GM21423 (cell line): Measurements from ENCODE around the gene TPD52L2.

Source experiments
- ATAC-seq: cut with Tn5 transposase; IDR thresholded peaks from one replicate; pipeline ENCODE4 v1.9.1; 2021; ENCODE audit warnings: mild to moderate bottlenecking, moderate library complexity; ENCODE audit not compliant: unreplicated experiment

TPD52L2 gene

DNA sequence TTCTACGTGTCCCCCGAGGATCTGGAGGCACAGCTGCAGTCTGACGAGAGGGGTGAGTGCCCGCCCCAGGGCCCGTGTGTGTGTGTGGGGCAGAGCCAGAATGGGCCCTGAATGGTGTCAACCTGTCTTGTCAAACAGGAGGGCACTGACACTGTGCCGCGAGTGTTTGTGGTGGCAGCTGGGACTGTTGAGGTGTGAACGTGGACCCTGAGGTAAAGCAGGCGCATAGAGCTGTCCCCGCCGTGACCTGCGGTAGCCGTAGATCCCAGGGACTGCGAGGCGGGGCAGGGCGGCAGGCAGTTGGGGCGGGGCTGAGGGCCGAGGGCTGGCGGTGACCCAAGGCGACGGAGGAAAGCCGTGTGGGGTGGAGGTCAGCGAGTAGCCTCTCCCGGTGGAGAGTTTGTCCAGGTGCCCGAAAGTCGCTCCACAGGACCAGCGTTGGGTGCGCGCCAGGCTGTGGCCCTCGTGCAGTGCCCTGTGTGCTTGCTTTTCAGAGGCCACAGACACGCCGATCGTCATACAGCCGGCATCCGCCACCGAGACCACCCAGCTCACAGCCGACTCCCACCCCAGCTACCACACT lies 66.0 kb downstream of the TPD52L2 start:
- no peak for ATAC-seq

DNA sequence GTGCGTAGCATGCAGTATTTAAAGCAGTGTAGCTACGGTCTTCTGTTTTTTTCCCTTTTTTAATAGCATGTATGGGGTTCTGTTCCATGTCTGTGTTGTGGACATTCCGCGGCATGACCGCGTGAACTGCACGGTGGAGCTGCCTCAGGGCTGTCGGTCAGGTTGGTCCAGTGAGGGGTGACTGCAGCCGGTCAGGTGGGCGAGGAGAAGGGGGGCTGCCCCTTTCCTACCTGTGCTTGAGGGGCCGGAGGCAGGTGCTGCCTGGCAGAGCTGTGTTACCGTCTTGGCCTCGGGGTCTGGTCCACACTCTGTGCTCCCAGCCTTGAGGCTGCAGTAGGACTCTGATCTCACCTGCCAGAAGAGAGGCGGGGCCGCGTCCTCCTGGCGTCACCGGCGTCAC lies 66.7 kb downstream of the TPD52L2 start:
- no peak for ATAC-seq

DNA sequence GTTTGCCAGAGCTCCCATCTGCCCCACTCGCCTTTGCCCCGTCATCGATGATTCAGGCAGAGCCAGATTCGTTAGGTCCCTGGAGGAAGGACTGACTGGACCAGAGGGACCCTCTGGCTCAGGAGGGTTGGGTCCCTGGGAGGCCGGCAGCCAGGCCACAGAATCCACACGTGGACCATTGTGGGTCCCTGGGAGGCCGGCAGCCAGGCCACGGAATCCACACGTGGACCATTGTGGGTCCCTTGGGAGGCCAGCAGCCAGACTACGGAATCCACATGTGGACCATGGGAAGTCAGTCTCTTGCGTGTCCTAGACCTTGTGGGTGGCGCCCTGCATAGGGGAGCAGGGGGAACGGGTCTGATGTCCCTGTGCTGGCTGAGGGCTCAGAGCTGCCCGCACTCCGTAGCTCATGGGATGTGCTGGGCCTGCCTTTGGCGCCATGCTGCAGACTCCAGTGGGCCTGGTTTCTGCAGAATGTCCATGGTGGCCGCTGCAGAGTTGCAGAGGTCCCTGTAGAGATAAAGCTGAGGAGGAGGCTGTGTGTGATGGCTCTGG lies 67.6 kb downstream of the TPD52L2 start:
- no peak for ATAC-seq

DNA sequence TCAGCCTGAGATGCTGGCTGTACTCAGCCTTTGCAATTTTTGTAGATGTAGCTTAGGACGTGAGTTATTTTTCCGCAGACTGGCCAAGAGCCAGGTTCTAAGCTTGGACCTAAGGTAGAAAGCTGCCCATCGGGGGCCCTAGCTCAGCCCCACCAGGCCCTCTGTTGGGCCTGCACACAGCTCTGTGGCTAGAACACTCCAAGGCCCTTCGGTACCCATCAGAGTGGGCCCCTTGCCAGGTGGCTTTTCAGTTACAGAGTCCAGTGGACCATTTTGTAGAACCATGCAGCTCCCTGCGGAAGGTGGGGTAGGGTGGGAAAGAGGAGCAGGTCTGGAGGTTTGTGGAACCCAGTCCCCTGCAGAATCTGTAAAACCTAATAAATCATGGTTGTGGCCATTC lies 68.6 kb downstream of the TPD52L2 start:
- no peak for ATAC-seq

DNA sequence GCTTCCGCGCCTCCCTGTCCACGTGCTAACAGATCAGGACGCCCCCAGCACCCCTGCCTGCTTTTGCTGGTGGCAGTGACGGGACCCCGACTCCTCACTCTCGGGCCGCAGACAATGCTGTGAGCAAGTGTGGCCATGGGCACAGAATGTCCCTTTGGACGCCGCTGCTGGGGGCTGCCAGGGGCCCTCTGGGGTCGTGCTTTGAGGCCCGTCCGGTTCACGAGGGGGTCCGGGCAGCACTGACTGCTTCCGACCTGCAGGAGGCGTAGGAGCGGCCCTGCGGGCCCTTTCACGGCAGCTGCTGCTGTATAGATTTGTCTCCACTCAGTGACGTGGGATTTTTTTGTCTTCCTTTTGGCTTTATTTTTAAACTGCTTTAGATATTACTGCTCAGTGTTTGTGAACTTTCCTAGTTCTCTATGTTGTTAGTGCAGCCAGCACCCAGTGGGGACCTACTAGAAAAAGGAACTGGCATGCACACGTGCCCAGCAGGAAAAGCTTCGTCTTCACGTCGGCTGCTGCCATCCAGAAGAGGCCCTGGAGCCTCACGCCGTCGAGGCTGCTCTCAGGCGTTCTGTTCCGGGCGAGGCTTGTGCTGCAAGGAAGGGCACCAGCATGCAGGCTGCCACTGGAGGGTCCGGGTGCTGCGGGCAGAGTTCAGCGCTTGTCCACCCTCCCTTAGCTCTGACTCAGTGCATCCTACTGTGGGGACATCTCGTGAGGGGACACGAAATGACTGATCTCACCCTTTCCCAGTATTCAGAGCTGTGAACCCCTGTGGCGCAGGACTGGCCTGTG lies 69.4 kb downstream of the TPD52L2 start:
- ATAC-seq = no peak

DNA sequence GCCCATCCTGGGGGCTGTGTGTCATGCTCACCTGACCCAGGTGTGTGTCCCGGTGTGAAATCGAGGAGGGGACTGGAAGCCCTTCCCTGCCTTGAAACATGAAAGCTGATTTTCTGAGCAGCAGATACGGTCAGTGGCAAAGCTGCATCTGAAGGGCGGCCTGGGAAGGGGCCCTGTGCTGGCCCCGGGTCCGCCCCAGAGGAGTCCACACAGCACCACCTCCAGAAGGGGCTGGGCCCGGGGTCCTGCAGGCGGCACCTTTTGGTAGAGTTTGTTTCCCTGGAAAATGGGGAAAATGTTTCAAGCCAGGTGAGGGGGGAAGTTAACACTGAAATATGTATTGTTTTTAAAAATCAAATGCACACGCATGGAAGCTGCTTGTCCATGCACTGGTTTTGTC lies 70.4 kb downstream of the TPD52L2 start:
- ATAC-seq = no peak

DNA sequence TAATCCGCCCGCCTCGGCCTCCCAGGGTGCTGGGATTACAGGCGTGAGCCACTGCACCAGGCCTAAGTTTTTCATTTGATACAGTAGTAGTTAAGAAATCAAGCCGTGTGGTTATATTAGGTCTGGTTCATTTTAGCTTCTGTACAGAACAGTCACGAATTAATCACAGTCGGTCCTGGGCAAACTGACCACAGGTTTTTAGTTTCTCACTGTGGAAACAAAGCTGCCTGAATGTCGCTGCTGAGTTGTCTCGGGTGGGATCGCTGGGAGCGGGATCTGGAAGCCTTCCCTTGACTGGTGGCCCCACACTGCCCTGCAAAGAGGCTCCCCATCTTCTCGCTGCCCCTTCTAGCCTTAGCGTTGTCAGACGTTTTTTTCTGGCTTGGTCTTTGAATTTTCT lies 72.5 kb downstream of the TPD52L2 start:
- ATAC-seq = no peak

DNA sequence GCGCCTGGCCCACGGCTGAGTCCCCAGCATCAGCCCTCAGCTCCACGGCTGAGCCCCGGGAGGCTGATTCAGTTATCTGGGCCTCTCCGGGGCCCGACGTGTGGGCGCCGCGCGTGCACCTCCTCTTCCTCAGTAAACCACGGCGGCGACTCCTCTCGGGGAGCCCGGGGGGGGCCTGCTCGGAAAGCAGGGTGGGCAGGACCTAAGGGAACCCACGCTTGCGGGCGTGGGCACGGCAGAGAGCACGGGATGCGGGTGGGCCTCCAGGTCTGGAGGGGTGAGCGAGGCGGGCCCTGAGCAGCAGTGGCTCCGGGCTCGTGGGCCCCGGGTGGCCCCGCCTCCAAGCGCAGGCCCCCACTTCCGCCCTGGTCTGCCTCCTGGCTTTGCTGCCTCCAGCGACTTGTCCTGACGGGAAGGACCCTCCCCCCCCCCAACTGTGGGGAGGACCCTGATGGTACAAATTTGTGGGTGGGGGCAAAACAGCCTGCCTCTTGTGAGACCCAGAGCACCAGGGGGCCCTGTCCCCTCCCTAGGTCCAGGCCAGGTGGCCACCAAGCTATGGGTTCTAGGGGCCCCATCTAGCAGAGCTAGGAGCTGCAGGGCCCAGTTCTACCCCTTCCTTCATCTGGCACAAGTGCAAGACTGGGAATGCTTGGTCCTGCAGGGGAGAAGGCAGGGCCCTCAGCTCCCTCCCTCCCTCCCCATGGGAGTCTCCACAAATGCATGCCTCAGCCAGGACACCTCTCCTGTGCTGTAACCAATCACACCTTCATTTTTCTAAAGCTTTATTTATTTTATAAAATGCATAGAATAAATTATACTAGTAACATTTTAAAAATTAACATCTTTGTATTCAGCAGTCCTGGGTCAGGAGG lies 74.2 kb downstream of the TPD52L2 start:
- no peak for ATAC-seq

DNA sequence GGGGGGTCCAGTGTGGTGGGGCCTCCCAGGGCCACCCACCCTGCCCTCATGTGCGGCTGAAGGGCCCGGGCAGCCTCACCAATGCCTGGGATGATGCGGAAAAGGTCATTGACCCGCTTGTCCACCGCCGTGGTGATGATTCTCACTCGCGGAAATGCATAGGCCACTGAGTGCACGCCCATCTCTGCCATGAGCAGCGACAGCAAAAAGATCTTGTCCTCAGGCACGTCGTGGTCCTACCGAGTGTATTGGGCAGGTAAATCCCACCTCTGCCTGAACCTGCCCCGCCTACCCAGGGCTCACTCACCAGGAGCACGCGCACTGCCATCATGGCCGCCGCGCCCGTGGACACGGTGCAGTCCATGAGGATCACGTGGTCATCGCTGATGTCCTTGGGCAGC lies 75.0 kb downstream of the TPD52L2 start:
- ATAC-seq = no peak

DNA sequence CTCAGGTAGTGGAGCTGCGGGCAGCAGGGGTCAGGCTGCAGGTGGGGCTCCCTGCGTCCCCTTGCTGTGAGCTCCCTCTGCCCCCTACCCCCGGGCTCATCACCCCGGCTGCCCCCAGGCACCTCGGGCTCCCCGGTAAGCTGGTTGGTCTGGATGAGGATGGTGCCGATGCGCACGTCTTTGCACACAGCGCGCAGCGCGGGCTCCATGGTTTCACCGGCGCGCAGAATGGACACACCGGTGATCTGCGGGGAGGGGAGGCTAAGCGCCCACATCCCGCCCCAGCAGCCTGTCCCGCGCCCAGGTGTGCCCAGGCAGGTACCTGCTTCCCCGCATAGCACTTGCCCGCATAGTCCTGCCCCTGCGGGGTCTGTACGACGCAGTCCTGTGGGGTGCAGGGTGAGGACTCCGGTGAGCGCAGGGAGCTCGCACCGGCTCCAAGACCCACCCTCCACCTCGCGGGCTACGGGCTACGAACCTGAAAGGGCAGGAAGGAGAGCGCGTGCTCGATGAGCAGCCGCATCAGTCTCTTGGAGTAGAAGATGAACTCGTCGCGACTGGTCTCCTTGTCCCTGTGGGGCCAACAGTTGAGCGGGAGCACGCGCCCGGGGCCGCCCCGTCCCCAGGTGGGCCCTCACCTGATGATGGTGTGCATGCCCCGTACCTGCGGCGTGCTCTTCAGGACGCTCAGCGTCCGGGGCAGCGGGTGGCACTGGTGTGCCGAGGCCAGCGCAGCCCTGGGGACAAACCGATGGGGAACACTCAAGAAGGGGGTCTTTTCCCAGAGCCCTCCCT lies 75.6 kb downstream of the TPD52L2 start:
- no peak for ATAC-seq
